Measurements from ENCODE around the gene CARNS1.

Gene CARNS1

DNA sequence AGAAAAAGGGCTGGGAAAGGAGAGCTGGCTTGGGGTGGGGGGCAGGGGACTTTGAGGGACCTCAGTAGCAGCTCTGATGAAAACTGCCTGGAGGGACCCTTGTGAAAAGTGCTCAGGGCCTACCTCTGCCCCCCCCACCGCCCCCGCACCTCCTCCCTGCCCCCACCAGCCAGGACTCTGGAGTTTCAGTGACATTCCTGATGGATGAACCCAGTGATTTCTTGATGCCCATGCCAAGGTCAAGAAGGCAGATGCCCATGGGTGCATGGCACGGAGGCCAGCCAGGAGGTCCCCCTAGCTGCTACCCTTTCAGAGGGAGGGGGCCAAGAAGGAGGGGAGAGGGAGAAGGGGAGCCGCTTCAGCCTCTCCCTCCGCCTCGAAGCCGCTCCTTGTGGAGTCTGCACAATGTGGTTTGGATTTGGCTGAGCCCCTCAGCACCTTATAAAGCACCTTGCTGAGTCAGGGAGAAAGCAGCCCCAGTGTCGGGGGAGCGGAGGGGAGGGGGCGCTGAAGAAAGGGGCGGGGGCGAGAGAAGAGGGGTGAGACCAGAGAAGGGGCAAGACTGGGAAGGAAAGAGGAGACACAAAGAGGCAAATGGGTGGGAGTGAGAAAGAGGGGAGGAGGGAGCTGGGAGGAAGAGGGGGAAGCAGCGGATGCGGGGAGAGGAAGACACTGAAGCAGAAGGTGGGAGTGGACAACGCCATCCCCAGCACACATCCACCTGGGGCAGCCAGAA is 40.0 kb upstream of the CARNS1 start:
- DNase-seq (ENCODE audit: low read depth in 2 of 2), result no peak

DNA sequence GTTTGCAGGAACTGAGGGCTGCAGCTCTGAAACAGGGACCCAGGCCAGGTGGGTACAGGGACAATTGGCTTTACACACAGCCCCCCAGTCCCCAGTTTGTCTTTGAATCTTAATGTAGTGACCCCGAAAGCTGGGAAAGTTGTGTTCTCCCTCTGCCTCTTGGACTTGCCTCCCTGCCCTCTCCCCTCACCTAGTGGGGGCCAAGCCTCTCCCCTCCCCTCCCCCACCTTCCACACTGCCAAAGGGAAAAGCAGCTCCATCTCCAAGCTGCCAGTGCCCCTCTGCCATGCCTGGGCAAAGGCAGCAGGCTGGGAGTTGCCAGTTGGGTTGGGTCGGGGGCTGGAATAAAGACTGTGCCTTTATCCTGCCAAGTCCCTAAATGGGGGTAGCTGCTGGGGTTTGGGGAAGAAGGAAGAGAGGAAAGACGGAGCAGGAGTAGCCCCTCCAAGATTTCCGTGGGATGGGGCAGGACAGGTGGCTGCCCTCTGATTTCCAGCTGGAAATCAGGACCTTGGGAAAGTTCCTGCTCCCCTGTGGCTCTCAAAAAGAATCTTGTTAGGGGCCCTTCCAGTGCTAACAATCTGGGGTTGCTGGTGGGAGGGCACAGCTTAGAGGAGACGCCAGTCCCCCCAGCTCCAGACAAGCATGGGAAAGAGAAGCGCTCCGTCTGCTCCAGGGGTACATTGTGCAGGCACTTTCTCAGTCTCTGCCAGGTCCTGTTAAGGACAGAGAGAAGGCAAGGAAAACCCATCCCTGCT is 39.2 kb upstream of the CARNS1 start:
- DNase-seq (ENCODE audit: low read depth in 2 of 2), result no peak

DNA sequence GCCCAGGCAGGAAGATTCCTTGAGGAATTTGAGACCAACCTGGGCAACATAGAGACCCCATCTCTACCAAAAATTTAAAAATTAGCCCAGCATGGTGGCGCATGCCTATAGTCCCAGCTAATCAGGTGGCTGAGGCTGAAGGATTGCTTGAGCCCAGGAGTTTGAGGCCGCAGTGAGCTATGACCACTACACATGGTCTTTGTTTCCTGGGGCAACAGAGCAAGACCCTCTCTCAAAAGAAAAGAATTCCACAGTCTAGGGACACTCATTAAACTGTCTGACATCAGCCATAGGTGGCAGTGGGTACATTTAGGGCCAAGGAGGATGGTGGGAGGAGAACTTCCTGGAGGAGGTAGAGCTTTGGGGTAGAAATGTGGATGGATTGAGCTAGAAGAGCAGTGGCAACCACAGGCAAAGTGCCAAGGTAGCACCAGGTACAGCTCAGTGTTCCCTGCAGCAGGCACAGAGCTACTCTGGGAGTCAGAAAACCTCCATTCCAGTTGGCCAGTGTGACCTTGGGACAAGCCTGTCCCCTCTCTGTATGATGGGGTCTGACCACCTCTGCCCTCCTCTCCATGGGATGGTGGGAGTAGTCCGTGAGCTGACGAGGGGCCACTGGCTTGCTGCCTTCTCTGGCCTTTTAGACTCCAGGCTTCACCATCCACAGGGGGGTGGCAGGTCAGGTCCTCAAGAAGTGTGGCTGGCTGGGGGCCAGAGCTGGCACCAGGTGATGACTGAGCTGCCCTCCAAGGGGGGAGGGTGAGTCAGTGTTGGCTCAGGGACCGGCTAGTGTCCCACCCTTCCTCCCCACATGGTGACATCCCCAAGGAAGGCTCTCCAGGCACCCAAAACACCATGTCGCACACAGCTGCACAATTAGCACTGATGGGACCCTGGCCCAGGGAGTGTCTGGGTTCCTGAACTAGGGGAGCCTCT is 38.3 kb upstream of the CARNS1 start:
- DNase-seq (ENCODE audit: low read depth in 2 of 2), result no peak

DNA sequence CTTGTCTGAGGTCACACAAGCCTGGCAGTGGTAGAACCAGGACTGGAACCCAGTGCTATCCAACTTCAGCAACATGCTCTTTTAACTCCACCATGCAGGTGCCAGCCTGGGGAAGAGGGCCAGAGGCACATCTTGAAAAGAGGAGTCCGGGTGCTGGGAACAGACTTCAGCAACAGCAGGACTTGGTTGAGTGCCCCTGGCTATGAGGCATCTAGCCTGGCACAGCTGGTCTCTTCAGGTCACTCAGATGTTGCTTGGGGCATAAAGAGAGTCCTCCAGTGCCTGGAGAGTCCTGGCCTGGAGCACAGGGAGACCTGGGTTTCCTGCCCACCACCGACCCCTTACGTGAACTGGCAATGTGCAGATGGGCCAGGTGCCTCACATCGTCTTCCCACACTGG is 36.9 kb upstream of the CARNS1 start:
- no peak for DNase-seq (ENCODE audit: low read depth in 2 of 2)

DNA sequence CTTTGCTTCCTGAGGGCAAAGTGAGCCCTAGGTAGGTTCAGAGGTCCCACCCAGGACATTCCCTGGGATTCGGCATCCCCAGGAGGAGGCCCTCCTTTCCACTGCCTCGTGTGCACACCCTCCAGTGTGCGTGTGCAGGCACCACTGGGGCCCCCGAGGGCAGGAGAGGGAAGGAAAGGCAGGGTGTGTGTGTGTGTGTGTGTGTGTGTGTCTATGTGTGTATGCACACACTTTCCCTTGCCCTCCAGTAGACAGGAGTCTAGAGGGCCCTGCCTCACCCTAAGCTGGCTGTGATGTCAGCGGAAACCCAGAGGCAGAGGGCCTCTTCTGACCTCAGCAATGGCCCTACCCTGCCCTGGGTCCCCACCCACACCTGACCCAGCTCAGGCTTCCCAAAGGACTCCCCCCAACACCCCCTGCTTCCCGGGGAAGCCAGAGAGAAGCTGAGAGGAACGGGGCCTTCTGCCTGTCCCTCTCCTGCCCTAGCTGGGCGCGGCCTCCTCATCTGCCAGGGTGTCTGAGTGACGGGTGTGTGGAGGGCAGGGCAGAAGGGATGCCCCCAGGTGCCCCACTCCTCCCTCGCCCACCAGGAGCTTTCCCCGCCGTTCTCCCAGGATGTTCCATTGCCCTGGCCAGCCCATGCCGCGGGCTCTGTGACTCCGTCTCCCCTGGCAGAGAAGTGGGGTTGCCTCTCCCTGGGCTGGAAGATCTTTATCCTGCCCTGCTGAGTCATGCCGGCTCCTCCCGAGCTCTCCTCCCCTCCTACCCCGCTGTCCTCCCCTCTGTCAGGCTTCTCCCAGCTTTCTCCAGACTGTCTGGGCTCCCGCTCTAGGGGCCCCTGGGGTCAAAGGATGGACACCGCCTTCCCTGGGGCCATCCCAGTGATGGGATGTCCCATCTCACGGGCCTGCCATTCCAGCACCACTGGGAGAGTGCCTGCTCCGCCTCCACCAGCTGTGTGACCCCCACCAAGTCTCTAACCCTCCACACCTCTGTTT is 36.1 kb upstream of the CARNS1 start:
- no peak for DNase-seq (ENCODE audit: low read depth in 2 of 2)

DNA sequence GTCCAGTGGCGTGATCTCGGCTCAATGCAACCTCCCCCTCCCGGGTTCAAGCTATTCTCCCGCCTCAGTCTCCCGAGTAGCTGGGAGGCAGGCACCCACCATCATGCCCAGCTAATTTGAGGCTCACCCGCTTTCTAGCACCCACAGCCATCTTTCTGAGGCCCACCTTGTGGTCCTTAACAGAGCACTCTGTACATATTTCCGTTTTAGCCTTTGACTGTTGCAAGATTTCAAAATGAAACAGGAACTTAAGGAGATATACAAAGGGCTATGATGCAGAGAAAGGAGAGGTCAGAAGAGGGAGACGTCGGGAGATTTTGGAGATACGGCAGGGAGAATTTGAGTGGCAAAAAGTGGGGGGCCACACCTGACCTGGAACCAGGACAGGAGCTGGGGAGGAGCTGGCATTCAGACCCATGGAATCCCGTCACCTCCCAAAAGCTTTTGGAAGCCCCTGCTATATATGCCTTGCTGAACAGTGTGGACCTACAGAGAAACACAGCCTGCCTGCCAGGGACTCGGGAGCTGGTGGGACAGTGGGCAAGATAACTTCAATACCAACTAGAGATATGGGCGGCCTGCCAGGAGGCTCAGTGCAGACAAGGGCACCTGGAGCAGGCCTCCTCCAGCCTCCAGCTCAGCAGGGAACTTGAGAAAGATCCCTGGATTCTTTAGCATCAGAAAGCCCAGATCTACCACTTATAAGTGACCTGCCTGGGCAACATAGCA is 34.1 kb upstream of the CARNS1 start:
- DNase-seq (ENCODE audit: low read depth in 2 of 2), result no peak

DNA sequence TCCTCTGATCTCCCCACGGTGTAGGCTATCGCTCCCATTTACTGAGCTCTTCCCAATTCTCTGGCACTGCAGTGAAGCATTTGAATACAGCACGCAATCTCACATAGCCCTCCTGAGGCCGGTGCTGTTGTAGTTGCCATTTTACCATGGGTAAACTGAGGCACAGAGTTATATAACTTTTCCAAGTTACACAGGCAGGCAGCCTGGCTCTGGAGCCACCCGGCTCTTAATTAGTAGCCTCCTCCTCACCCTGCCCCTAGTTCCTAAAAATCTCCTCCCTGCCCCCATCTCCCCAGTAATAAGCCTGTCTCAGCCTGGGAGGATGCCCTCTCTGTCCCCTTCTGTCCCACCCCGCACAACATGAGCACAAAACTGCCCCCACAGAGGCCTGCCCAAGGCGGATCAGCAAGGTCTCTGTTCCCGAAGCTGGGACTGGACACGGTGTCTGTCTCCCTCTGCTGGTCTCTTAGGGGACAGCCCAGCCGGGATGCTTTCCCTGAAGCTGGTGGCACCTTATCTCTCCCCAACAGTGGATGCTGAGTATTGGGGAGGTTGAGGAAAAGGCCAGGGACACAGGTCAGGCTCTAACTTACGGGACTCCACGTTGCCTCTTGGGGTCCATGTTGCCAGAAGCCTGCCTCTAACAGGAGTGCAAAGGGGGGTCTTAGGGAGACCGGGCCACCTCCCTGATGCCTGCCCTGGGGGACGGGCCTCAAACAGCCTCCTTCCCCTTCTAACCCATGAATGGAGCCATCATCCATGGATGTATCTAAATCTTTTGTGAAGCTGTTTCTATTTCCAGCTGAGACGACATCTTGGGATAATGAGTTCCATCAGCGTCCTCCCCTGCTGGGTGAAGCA is 33.0 kb upstream of the CARNS1 start:
- DNase-seq (ENCODE audit: low read depth in 2 of 2), result peak; percentile 66 to 71

DNA sequence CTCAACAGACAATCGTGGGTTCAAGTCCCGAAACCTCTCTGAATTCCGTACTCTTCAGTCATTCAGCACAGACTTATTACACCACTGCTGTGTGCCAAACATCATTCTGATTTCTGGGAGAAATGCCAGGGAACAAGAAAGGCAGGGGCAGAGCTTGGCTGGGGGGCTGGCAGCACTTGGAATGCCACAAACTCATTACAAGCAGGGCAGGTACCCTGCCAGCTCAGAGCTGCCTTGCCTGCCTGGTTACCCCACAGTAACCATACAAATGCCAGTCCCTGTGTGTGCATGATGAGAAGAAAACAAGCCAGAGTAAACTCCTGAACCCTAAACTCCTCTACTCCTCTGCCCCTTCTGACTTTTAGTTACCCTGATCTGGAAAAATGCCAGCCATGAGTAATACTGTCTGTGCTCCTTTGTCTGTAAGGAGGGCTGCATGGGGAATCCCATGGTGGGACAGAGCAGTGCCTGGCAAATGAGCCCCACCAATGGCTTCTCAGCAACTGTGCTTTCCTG is 30.6 kb upstream of the CARNS1 start:
- DNase-seq (ENCODE audit: low read depth in 2 of 2), result no peak

DNA sequence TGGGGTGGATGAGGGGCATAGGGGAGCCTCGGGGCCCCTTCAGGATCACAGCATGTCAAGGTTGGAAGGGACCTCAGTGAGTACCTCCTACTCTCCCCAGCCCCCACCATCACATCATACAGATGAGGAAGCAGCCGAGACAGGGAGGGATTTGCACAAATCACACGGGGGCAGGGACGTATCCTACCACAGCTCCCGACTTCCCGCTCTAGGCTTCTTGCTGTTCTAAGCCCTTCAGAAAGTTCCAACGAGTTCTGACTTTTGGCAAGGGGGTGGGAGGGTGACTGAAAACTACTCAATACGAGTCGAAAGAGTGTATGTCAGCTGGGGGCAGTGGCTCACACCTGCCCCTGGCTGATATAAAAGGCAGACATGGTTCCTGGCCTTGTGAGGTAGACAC is 28.4 kb upstream of the CARNS1 start:
- no peak for DNase-seq (ENCODE audit: low read depth in 2 of 2)

DNA sequence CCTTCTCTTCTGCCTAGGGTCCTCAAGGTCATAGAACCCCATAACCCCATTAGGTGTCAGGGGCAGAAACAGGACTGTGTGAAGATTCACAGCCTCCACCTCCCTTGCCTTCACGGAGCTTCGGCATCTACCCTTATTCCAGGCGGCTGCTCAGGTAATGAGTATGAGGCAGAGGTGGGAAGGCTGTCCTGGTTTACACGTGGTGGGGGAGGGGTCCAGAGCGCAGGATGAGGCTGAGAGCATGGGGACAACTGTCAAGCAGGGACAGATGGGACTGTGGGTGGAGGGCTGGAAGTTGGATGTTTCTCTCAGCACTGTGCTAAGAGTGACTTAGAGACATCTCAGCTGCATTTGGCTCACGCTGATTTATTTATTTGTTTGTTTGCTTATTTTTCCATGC is 28.0 kb upstream of the CARNS1 start:
- DNase-seq (ENCODE audit: low read depth in 2 of 2), result no peak

DNA sequence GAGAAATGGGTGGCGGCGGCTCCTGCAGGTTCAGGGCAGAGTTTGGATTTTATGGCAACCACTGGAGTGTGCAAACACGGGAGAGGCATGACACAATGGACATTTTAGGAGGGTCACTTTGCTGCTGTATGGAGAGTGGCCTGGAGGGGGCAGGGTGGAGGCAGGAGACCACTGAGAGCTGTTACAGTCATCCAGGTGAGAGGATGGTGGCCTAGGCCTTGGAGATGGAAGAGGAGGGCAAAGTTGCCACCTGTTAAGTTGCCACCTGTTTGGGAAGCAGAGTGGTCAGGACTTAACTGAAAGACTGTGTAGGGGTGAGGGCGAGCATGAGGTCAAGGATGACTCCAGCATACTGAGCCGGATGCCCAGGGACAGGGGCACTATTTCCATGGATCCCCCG is 26.0 kb upstream of the CARNS1 start:
- no peak for DNase-seq (ENCODE audit: low read depth in 2 of 2)

DNA sequence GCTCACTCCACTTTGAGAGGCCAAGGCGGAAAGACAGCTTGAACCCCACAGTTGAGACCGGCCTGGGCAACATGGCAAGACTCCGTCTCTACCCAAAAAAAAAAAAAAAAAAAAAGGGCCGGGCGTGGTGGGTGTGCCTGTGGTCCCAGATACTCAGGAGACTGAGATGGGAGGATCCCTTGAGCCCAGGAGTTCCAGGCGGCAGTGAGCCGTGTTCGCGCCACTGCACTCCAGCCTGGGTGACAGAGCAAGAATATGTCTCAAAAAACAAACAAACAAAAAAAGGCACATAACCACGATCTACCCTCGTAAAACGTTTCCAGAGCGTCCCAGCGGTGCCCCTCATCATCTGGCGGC is 24.6 kb upstream of the CARNS1 start:
- no peak for DNase-seq (ENCODE audit: low read depth in 2 of 2)

DNA sequence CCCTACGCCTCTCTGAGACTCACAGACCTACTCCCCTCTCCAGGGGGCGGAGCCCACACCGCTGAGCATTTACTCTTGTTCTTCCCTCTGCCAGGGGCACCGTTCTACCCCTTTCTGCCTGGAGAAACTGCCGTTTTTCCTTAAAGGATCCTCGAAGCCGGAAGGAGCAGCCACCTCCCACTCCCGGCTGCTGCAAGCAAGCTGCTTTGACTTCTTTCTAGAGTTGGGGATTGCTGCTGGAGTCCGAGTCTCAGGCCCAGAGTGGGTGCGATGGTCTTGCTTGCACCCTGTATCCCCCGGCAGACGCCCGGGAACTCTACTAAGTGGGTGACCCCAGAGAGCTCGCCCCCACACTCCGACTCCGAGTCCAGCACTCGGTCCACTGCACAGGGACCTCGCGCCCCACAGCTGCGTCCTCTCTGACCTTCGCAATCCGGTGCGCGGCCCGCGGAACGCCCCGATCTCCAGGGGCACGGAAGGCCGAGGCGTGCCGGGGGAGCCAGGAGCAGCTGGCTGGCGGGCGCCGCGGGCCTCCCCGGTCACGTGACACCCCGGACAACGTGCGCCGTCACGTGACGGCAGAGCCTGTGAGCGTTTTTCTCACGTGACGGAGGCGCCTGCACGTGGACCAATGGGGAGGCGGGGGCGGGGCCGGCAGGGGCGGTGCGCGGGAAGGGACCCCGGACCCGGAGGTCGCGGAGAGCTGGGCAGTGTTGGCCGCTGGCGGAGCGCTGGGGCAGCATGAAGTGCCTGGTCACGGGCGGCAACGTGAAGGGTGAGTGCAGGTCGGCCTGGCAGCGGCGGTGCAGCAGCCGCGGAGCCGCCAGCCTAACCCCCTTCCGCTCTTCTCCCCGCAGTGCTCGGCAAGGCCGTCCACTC is 23.9 kb upstream of the CARNS1 start, which contains the start of gene RAD9A:
TSS of gene RAD9A (plus strand) at position 683 of the 879 bp plus-strand sequence. CDS start at position 742, 59 bp downstream.
- DNase-seq (ENCODE audit: low read depth in 2 of 2), result peak; percentile 77 to 80

DNA sequence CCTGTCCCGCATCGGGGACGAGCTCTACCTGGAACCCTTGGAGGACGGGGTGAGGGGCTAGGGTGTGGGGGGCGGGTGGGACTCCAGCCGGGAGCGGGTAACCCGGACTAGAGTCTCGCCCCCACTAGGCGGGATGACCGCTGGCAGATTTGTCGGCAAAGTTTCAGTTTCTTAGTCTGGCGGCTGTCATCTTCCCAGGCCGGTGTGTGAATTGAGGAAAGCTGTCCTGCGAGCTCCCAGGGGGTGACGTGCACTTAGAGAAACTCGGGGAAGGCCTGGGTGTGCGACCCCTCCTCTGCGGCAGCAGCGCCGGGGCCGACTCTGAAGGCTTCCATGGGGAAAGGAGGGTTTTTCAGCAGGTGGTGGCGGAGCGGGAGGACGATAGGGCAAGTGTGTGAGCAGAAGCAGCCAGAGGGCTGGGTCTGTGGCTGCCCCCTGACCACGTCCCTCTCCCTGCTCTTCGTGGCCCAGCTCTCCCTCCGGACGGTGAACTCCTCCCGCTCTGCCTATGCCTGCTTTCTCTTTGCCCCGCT is 23.2 kb upstream of the CARNS1 start:
- DNase-seq (ENCODE audit: low read depth in 2 of 2), result no peak

DNA sequence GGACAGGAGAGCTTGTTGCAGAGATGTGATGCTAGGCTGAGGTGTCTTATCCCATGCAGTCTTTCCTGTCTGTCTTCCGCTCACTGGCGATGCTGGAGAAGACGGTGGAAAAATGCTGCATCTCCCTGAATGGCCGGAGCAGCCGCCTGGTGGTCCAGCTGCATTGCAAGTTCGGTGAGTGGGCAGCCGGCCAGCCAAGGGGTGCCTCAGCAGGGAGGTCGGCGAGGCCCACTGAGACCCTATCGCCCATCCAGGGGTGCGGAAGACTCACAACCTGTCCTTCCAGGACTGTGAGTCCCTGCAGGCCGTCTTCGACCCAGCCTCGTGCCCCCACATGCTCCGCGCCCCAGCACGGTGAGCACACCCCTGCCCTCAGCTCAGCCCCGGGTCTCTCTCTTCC is 22.0 kb upstream of the CARNS1 start:
- DNase-seq (ENCODE audit: low read depth in 2 of 2), result no peak

DNA sequence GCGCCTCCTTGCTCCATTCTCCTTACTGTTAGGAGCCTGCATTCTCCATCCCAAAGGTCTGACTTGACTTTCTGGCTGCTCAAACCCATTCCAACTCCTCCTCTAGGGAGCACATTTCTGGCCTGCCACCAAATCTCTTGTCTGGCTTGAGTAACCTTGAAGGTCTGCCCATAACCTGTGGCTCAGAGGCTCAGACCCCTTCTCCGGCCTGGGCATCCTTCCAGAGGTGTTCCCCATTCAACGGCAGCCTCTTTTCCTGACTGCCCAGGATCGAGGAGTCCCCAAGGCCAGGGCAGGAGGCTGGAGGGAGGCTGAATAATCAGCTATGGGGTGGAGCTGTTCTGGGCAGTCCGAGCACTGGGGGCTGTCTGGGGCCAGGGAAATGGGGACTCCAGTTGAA is 21.5 kb upstream of the CARNS1 start:
- no peak for DNase-seq (ENCODE audit: low read depth in 2 of 2)

DNA sequence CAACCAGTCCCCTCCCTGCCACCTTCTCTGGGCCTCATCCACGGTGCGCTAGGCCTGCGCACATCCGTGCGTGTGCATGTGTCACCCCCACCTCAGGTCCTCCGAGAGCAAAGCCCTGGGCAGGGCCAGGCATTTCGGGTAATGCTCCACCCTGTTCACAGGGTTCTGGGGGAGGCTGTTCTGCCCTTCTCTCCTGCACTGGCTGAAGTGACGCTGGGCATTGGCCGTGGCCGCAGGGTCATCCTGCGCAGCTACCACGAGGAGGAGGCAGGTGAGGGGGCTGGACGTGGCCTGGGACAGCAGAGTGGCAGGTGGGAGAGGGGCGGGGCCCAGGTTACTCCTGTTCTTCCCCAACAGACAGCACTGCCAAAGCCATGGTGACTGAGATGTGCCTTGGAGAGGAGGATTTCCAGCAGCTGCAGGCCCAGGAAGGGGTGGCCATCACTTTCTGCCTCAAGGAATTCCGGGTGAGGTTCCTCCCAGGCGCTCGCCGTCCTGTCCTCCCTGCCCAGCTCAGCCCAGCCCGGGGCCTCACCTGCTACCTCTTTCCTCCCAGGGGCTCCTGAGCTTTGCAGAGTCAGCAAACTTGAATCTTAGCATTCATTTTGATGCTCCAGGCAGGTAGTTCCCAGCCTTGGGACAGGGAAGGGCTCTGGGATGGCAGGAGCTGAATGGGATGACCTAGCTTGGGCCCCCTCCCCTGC is 19.8 kb upstream of the CARNS1 start:
- DNase-seq (ENCODE audit: low read depth in 2 of 2), result no peak
